GM18520 (cell line): ENCODE measurements around the gene TMEM131L.
"Not testable (repeated sequence)": the region's sequence is repeated elsewhere in the genome, so short reads cannot be mapped to it uniquely, and the experiment has no call there.

Experiments
- ATAC-seq: cut with Tn5 transposase; IDR thresholded peaks from one replicate; pipeline ENCODE4 v1.9.1; 2021; ENCODE audit not compliant: unreplicated experiment

TMEM131L gene

DNA sequence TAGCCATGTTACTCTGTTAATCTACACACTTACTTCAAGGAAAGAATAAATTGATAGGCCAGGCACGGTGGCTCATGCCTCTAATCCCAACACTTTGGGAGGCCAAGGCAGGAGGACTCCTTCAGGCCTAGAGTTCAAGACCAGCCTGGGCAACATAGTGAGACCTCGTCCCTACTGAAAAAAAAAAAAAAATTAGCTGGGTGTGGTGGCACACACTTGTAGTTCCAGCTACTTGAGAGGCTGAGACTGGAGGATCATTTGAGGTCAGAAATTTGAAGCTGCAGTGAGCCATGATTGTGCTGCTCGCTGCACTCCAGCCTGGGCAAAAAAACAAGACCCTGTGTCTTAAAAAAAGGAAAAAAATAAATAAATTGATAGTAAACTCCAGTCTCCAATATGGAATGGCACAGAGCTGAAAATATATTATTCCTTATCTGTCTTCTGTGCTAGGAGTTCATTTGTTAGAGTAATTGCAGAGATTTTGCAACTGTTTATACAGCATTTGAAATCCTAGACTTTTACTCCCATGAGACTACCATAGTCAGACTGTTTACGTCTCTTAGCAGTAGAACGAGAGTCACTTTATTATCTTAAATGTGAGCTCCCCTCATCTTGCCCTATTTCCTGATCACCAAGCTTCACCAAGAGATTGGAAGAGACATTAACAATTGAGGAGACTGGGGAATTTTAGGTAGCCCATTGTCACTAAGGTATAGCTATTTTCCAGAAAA lies 18.8 kb upstream of the TMEM131L start:
- ATAC-seq, result no peak

DNA sequence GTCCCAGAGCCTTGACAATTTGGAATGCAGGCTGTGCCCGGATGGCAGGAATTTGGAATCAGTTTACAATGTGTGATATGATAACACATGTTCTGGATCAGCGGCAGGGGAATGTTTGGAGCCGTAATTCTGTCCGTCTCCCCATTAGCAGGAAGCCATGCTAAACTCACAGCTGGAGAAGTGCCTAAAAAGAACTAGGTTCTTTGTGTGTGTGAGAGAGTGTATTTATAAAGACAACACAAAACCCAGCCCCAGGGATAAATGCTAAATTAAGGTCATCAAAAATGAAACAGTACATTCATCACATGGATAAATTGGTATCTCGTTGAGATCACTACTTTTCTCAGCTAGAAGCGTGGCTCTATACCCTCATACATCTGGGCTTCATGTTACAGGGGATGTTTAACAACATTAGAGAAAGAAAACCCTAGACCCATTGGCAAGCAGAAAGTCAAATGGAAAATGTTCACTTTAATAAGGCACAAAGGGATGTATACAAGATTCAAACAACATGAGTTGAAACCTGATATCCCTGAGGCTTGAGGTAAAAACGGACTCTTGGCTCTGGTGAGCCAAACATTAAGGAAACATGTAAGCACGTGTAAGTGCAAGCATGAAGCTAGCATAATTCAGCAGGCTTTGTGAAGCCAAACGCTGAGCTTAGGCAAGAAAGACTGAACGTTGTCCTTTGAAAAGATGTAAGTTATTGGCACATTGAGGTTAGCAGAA lies 18.0 kb upstream of the TMEM131L start:
- ATAC-seq, result no peak

DNA sequence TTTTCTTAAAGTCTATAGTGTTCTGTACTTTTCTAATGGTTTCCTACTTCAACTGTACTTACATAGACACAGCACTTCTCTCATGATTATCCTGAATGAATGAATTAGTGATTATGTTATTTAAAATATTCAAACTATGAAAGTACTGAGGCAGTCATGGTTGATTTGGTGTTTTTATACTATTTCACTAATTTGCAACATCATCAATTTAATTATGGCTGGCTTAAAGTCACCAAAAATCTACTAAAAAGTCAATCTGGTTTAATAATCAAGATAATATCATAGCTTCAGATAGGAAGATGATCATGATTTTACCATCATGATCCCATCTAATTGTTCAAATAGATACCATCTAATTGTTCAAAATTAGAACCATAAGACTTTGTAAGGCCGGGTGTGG lies 16.8 kb upstream of the TMEM131L start:
- no peak for ATAC-seq

DNA sequence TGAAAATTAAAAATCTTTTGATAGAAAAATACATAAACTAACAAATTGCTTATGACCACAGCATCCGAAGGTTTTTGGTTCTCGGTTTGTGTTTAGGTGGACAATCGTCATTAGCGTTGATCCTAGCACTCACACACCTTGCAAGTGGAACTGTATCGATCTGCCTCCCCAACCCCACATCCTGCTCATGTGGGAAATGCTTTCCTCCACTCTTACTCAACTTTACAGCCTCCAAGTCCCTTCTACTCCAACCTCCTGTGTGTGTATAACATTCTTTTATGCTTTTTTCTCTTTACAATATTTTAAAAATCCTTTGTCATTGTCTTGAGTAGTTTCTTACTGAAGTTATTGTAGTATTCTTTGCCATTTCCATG lies 15.6 kb upstream of the TMEM131L start:
- ATAC-seq, result no peak

DNA sequence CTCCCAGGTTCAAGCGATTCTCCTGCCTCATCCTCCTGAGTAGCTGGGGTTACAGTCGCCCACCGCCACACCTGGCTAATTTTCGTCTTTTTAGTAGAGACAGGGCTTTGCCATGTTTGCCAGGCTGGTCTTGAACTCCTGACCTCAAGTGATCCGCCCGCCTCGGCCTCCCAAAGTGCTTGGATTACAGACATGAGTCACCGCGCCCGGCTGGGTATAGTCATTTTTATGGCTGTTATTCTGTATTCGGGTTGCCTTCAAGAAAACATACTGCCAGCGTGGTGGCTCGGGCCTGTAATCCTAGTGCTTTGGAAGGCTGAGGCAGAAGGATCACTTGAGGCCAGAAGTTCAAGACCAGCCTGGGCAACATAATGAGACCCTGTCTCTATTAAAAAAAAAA lies 15.0 kb upstream of the TMEM131L start:
- not testable (repeated sequence) for ATAC-seq

DNA sequence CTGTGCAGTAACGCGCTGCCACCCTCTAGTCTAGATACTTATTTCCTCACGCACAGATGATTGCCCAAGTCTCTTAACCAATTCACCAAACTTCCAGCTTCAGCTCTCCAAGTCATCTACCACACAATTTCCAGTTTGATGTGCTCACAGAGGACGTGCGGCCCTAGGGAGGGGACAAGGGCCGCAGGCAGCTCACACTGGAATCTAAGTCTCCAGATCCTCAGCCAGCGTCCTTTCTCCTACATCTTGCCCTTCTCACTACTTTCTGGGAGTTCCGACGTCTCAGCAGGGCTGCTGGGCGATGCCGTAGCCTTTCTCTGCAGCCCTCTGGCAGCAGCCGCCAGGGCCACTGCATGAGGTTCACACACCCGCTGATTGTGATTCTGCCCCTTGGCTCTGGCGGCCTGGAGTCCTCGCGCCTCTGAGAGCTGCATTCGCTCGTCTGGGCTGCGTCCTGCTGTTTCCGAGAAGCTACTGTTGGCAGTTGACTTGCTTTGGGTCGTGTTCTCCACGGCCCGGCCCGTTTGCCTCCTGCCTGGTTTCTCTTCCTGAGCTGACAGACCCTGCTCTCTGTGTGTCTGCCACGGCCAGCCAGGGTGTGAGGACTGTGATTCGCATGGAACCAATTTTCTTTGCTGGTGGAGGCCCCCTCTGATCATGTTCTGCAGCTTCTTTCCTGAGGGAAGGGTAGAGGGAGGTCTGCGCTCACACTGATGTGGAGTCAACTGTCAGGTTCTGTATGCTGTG lies 14.1 kb upstream of the TMEM131L start:
- ATAC-seq, result no peak

DNA sequence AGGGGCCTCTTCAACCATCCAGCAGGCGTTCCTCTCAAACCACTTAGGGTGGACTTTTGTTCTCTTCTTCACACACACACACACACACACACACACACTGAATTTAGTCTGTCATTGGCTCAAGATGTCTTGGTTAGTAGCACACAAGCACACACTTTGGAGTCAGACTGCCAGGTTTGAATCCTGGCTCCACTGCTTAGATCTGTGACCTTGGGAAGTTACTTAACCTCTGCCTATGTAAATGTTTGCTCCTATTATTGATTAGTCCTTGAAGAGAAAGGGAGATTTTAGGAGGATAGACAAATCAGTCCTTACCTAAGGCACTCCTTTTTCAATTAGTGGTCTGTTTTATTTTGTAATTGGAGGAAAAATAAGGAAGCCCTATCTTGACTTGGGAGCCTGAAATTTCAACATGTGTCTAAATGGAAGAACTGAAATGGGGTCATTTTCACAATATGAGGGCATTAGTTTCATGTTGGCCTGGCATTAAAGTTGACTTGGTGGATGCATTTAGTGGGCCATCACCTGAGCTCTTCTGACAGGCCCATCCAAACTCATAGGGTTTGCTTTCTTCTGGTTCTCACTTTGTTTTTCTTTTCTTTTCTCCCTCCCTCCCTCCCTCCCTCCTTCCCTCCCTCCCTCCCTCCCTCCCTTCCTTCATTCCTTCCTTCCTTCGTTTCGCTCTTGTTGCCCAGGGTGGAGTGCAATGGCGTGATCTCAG lies 13.3 kb upstream of the TMEM131L start:
- no peak for ATAC-seq

DNA sequence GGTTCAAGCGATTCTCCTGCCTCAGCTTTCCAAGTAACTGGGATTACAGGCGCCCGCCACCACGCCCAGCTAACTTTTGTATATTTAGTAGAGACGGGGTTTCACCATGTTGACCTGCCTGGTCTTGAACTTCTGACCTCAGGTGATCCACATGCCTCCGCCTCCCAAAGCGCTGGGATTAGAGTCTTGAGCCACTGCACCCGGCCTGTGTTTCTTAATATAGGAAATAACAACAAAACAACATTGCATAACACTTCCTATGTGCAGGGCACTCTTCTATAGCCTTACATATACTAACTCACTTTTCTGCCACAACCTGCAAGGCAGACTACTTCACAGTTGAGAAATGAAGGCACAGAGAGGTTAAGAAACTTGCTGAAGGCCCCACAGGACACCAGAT lies 12.8 kb upstream of the TMEM131L start:
- no peak for ATAC-seq

DNA sequence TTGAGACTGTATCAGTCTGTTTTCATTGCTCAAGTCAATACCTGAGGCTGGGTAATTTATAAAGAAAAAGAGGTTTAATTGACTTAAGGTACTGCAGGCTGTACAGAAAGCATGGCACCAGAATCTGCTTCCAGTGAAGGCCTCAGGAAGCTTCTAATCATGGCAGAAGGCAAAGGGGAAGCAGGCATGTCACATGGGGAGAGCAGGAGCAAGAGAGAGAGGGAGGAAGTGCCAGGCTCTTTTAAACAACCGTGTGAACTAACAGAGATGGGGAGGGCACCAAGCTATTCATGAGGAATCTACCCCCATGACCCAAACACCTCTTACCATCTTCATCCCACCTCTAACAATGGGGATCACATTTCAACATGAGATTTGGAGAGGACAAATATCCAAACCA lies 7.2 kb upstream of the TMEM131L start:
- ATAC-seq, result no peak

DNA sequence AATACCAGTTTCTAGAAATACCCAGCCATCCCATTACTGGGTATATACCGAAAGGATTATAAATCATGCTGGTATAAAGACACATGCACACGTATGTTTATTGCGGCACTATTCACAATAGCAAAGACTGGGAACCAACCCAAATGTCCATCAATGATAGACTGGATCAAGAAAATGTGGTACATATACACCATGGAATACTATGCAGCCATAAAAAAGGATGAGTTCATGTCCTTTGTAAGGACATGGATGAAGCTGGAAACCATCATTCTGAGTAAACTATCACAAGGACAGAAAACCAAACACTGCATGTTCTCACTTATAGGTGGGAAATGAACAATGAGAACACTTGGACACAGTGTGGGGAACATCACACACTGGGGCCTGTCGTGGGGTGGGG lies 4.6 kb upstream of the TMEM131L start:
- ATAC-seq, result not testable (repeated sequence)

DNA sequence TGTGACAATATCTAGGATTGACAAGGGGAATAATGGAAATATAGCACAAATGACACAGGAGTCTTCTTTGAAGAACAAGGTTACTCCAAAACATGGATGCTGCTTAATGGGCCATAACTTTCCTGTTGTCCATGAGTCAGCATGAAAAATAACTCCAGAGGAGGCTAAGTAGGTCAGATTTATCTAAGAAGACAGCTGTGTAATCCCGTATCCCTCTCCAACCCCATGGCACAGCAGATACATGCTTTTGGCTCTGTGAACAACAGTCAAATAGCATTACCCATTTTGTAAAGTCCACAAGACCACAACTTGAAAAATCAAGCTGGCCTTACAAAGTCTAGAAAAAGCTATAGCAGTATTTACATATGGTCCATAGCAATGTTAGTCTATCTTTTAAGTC lies 2.1 kb upstream of the TMEM131L start:
- no peak for ATAC-seq

DNA sequence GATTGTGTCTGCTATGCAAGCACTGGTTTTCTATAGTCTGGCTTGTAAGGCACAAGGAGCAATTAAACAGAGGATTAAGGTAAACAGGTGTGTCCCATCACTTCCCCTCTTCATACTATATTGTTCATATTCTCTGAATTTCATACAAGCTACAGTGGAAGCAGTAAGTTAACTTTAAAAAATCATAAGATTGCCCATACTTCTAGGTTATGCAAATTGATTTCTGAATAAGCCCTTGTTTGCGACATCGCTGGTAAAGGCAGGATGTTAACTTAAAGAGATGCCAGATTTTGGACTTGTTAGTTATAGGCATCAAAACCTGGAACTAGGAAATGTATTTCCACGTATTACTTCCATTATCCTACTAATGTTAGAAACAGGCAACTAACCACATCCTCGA lies 1.0 kb upstream of the TMEM131L start:
- ATAC-seq, result no peak

DNA sequence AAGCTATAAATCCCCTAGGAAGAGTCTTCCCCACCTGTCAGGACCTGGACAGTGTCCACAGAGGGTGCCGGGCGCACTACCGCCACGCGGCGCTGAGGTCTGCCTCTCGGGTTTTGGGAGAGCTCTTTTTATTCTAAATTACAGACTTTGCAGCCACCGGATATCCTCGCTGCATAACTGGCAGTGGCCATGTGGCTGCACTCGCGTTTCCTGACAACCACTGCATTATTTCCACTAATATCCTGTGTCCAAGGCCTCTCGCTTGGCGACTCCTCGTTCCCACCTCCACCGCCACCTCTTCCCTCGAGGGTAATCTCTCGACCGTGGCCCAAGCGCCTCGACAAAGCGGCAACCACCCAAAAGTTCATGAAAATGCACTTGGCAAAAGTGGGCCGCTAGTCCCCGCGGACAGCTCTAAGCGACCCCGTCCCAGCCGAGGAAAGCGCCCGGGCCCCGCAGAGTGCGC lies 512 bp upstream of the TMEM131L start:
- no peak for ATAC-seq

DNA sequence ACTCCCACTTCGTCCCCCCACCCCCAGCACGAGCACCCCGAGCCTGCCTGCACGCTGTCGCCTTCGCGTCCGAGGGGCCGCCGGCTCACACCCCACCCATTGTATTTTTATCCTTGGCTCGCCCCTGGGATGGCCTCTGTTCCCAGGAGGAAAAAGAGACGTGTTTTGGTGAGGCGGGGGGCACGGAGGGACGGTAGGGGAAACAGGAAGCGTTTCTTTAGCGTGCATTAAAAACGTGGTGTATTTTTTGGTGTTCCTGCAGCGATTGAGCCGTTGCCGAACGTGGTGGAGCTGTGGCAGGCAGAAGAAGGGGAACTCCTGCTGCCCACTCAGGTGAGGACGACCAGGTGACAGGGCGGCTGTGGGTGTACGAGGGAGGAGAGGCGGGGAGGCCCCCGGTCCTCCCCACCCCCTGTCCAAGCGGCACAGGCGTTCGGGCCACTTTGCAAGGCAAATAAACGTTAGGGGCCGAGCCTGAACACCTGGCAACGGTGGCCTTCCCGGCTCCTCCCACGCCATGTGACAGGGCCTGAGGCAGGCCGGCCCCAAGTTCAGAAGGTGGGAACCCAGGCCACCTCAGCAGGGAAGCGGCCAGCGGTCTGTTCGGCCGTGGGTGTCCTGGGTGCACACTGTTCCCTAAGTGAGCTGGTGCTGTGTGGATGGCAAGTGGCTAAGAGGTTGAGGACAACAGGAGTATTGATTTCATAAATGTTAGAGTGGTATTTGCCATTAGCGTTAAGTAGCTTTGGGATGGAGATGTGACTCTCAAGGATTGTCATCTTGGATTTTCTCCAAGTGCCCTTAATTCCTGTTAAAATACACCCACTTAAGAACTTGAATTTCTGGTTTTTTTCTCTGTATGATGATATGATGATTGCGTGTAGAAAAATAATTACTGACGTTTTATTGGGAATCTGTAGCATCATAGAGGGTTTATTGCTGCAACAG lies 1.1 kb downstream of the TMEM131L start:
- peak; percentile 38 for ATAC-seq

DNA sequence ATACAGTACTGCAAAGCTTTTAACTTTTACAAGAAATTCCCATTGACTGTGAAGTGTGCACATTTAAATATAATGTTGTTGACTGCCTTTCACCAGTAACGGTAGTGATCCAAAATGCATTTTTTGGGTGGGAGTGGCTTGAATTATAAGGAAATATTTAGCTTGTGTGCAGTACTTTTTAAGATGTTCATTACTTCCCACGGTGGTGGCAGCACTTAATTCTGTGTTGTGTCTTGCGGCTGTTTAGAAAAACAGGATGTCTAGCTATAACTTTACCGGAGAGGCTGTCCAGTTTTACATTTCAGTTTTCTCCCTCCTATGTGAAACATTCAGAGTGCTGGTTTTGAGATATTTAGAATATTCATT lies 1.7 kb downstream of the TMEM131L start:
- no peak for ATAC-seq

DNA sequence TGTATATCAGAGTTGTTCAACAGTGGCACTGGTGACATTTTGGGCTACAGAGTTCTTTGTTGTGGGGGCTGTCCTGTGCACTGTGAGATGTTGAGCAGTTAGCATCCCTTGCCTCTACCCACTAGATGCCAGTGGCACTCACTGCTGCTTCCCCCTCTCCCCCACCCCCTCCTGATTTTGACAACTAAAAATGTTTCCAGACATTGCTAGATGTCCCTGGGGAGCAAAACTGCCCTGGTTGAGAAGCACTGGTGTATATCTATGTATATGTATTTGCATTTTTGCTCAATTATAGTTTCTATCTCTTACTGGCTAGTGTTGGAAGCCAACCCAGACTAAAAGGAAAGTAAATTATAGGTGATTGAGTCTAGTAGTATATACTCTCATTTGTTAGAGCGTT lies 2.4 kb downstream of the TMEM131L start:
- ATAC-seq, result peak; percentile 17

DNA sequence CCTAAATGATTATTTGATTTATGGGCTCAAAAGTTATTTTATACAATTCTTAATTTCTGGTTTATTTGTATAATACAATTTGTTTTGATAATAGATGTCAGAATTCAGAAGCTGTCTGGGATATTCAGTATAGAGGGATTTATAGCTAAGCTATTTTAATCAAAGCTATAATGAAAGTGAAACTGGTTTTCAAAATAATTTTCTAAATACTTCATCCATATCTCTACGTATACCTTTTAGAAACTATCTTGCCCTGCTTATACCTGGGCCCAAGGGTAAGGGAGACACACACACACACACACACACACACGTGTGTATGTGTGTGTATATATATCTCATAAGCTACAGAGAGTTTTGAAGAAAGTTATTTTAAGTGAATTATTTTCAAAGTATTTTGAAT lies 2.9 kb downstream of the TMEM131L start:
- no peak for ATAC-seq

DNA sequence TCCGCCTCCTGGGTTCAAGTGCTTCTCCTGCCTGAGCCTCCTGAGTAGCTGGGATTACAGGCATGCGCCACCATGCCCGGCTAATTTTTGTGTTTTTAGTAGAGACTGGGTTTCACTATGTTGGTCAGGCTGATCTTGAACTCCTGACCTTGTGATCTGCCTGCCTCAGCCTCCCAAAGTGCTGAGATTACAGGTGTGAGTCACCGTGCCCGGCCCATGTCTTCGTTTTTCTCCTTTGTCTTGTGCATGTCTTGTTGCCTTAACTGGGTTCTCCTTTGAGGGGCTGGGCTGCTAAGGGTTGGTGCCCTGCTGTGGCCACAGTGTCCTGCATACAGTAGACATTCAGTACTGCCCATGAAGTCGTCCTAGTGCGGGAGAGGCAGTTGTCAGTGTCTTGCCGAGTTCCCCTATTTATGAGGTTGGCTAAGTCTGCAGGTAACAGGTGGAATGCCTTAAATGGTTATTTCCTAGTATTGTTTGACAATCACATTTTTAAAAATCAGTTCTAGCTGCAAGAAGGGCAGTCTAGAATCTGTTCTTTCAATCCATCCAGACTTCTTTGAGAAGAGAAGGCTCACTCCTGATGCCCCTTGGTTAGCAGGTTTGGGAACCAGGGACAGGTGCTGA lies 5.0 kb downstream of the TMEM131L start:
- ATAC-seq, result not testable (repeated sequence)

DNA sequence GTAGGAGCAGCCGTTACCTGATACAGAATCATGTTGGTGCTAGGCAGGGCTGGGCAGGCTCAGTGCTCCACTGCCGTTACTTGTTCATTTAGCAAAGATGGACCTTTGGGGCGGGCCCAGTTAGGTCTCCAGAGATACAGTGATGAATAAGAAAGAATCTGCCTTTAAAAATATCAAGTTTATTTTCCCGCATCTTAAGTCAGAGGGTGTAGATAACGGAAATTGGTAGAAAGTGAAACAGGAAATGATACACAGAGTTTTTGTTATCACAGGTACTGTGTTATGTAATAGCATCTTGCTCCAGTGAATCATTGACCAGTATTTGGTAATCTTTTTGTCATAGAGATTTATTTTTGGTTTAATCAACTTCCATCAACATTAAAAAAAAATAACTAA lies 5.5 kb downstream of the TMEM131L start:
- peak; percentile 21 for ATAC-seq
